Fibroblast of the aortic adventitia (primary cell): Measurements from ENCODE around the gene VGF. TPM values are rescaled to one million over a fixed set of nuclear protein-coding genes. Genes with fewer than 3 reads are reported as not detected.
A peak's percentile ranks its signal among the peaks of the same experiment; 100 is the strongest.

Source experiments
- DNase-seq: peaks from one replicate; pipeline ENCODE4 v3.0.0-alpha.2; 2010; ENCODE audit warnings: low read depth
- H3K4me3 ChIP-seq: 2 replicates; pipeline ENCODE4 v1.5.1; 2011; ENCODE audit warnings: low read depth, mild to moderate bottlenecking, control low read depth, low read length, moderate library complexity
- total RNA-seq: library from RNA; depleted of rRNA; stranded (reverse); fragments of >200 nt; gene quantifications from 2 replicates; pipeline ENCODE4 v1.2.3, GENCODE V29; 2012; ENCODE audit warnings: low replicate concordance
- TF ChIP-seq, protein P1 (sequence below): IDR thresholded peaks from 2 replicates; pipeline ENCODE4 v1.5.1; 2011; ENCODE audit warnings: mild to moderate bottlenecking, low read length, control low read depth, inconsistent platforms; ENCODE audit not compliant: insufficient read depth

VGF gene
- total RNA-seq, 1 donor = not detected

DNA sequence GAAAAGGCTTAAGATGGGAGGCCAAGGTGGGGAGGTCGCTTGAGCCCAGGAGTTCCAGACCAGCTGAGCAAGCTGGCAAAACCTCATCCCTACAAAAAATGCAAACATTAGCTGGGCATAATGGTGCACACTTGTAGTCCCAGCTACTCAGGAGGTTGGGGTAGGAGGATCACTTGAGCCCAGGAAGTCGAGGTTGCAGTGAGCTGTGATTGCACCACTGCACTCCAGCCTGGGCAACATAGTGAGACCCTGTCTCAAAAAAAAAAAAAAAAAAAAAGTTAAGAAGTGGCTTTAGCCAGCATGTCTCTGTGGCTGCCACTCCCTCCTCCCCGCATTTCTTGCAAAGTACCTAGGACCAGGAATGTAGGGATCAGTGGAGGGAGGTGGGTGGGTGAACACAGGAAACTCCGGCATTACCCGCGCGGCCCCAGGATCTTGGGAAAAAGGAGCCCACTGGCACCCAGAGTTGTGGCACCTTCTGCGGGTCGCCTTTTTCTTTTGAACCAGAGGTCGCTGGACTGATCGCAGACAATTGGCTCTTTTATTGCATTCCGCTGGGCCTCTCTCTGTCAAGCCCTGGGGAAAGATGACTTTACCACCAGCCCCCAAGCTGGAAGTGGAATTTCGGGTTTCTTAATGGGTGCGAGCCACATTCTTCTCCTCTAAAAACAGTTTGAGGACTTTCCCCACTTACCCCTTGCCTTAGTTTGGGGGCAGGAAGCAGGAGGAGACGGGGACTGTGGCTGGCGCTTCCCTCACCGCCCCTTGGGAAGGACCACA lies 3.5 kb downstream of the VGF start:
- no peak for DNase-seq
- H3K4me3 ChIP-seq = no peak overlapping the region
- TF ChIP-seq, protein P1, sequence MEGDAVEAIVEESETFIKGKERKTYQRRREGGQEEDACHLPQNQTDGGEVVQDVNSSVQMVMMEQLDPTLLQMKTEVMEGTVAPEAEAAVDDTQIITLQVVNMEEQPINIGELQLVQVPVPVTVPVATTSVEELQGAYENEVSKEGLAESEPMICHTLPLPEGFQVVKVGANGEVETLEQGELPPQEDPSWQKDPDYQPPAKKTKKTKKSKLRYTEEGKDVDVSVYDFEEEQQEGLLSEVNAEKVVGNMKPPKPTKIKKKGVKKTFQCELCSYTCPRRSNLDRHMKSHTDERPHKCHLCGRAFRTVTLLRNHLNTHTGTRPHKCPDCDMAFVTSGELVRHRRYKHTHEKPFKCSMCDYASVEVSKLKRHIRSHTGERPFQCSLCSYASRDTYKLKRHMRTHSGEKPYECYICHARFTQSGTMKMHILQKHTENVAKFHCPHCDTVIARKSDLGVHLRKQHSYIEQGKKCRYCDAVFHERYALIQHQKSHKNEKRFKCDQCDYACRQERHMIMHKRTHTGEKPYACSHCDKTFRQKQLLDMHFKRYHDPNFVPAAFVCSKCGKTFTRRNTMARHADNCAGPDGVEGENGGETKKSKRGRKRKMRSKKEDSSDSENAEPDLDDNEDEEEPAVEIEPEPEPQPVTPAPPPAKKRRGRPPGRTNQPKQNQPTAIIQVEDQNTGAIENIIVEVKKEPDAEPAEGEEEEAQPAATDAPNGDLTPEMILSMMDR = no peak

DNA sequence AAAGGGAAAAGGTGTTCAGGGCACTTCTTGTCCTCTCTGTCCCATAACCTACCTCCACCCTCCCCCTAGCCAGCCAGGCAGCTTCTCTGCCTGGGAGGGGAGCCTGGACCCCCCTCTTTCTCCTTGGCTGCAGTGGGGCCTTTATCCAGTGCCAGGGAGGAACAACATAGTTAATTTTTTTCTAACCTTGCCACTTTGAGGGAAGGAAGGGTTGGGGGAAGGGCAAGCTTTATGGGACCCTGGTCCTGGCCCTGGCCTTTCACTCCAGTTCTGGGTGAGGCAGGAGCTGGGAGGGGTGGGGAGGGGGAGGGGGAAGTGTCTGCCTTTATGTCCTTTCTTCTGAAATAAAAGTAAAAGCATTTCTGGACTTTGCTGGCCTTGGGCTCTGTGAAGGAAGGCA lies 4.5 kb downstream of the VGF start:
- H3K4me3 ChIP-seq = no peak overlapping the region
- no peak for DNase-seq
- TF ChIP-seq, protein P1 = no peak

DNA sequence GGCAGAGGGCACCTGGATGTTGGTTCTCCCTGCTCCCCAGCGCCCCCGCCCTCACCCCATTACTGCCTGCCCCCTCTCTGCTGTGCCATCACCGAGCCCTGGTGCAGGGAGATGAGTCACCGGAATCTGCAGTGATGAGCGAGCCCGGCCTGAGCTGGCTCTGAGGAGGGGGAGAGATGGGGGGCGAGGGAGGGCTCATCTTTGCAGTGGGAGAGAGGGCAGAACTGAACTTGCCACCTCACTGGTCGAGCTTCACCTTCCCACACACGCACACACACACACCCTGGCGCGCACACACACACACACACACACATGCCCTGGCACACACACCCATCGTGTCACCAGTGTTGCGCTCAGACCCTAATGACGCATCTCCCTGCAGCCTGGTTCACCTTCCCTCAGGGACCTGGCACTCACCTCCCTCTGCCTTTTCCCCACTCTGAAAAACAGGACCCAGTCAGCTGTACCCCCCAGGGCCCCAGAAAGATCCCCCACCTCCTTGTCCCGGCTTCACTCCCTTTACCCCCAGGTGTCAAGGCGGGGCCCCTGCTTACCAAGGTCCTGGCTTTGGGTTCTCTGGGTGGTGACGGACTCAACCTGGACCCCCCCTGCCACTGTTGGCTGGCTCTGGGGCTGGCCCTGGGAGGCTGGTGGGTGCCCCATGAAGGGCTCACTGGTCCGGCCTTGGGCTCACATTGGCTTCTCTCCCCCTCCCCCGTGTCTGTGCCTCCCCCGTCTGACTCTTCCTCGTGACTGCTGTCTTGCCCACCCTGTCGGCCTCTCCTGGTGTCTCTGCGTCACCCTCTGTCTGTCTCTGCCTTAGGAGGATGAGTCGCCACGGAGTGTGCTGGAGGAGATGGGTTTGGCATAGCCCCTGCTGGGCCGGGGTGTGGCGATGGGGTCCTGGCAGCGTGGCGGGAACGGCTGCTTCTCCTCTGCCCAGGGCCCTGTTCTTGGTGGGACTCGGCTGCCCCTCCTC lies 5.4 kb downstream of the VGF start:
- DNase-seq = no peak
- no peak overlapping the region for H3K4me3 ChIP-seq
- TF ChIP-seq, protein P1 = no peak

DNA sequence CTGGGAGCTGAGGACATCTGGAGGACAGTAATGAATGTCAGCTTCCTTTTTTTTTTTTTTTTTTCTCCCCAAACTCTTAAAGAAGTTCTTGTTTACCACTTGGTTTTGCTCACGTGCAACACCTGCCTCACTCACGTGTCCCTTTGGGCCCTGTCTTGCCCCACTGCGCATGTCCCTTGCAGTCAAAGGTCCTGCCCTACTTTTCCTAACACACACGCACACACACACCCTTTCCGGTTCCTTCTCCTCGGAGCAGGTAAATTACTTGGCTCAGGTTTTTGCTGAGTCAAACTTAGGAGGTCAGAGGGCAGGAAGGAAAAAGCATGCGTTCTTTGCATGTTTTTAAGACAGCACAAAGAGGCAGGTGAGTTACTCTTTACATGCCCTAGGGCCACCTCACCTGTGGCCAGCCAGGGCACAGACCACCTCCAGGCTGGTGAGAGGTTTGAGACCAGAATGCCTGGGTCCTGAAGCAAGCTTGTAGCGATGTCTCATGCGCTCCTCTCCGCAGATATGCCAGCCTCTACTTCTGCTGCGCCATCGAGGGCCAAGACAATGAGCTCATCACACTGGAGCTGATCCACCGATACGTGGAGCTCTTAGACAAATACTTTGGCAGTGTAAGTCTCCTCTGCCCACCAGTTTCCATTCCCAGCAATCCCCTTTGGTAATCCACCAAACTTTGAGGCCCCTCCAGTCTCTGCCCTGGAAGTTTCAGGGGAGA lies 8.3 kb downstream of the VGF start:
- DNase-seq = no peak
- TF ChIP-seq, protein P1 = no peak
- H3K4me3 ChIP-seq = no peak overlapping the region

DNA sequence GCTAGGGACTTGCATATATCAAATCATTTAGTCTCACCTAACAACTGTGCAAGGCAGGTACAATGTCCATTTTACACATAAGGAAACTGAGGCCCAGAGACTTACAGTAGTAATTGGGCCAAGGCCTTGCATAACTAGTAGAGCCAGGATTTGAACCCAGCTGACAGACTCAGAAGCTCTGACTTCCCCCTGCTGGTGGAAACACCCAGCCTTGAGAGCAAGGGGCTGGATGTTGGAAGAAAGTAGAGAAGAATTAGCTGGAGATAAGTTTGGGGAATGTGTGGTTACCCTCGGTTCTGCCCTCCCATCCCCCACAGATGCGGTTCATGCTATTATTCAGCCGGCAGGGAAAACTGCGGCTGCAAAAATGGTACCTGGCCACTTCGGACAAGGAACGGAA lies 9.1 kb downstream of the VGF start:
- TF ChIP-seq, protein P1 = peak; percentile 17
- no peak for DNase-seq
- no peak overlapping the region for H3K4me3 ChIP-seq

DNA sequence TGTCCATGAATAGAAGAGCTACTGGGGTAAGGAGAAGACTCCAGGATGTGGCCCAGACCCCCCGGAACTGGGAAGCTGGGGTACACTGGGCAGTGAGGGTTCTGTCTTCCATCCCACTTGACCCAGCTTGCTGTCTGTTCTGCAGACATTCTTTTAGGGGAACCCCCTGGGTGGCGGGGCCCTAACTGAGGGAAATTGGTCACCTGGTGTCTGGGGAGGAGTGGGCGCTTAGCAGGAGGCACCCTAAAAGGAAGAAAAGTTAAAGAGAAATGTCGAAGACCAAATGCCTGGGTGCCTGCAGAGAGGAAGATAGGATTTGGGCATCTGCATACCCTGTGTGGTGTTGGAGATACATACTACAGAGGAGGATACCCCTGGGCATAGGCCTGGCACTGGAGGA lies 10.1 kb downstream of the VGF start:
- TF ChIP-seq, protein P1 = no peak
- peak overlapping the region; percentile 79 for H3K4me3 ChIP-seq
- DNase-seq = no peak
